ENCODE results near the gene ZNF430. TPM values are rescaled to one million over a fixed set of nuclear protein-coding genes. Genes with fewer than 3 reads are reported as not detected.

The ZNF430 gene
- total and polyA plus RNA-seq, 8 donors = 11.1 to 14.6 (median 13.0) TPM

Other genes starting within 250 kb of the ZNF430 start
- 1 to 10 TPM; 3.6 to 7.8 TPM for gene ZNF66, start 244.4 kb upstream of the ZNF430 start, total RNA-seq
- gene ZNF66, start 244.4 kb upstream of the ZNF430 start, polyA plus RNA-seq (ENCODE audit: insufficient read length in 6 of 6) = 1 to 10 TPM; 6.9 to 10.0 (median 8.9) TPM
- 1 to 10 TPM; 5.7 to 7.9 TPM for gene ZNF85, start 97.4 kb upstream of the ZNF430 start, total RNA-seq
- 10 to 100 TPM; 16.2 to 29.4 (median 20.0) TPM for gene ZNF85, start 97.4 kb upstream of the ZNF430 start, polyA plus RNA-seq (ENCODE audit: insufficient read length in 6 of 6)
- gene ZNF714, start 61.5 kb downstream of the ZNF430 start, total RNA-seq = 10 to 100 TPM; 14.7 to 15.4 TPM
- 10 to 100 TPM; 13.2 to 30.7 (median 20.1) TPM for gene ZNF714, start 61.5 kb downstream of the ZNF430 start, polyA plus RNA-seq (ENCODE audit: insufficient read length in 6 of 6)
- 10 to 100 TPM; 27.3 to 28.7 TPM for gene ZNF431, start 121.4 kb downstream of the ZNF430 start, total RNA-seq
- 10 to 100 TPM; 30.4 to 46.3 (median 40.0) TPM for gene ZNF431, start 121.4 kb downstream of the ZNF430 start, polyA plus RNA-seq (ENCODE audit: insufficient read length in 6 of 6)